GM12878 (cell line): ENCODE results near the gene CD300LG.

Source experiments
- ASH2L ChIP-seq: fragments of 300-600, 200-600 bp; sonication (generic); IDR thresholded peaks from 2 replicates; pipeline ENCODE4 v1.6.1; 2017; ENCODE audit warnings: low read depth, mild to moderate bottlenecking, borderline replicate concordance
- BCL3 ChIP-seq: IDR thresholded peaks from 2 replicates; pipeline ENCODE4 v1.6.1; 2011; ENCODE audit warnings: borderline replicate concordance, low read depth, mild to moderate bottlenecking, moderate library complexity, low read length; ENCODE audit not compliant: insufficient read depth, poor library complexity, severe bottlenecking
- CTCF ChIP-seq, 3 experiments: IDR thresholded peaks in 2 of 3; conservative IDR thresholded peaks in 1 of 3; 2 replicates each; pipeline ENCODE4 v1.5.1; 2011; ENCODE audit warnings: low read depth in 3 of 3, low read length in 3 of 3, mild to moderate bottlenecking in 3 of 3, control low read depth in 2 of 3, moderate library complexity in 2 of 3, inconsistent platforms in 1 of 3, mixed read lengths in 1 of 3; ENCODE audit not compliant: control insufficient read depth in 2 of 3, insufficient read depth in 1 of 3; ENCODE audit errors: extremely low read depth in 1 of 3
- E4F1 ChIP-seq: fragments of 450-650 bp; IDR thresholded peaks from 2 replicates; pipeline ENCODE4 v1.6.1; 2018; ENCODE audit warnings: borderline replicate concordance, mild to moderate bottlenecking; ENCODE audit not compliant: partially characterized antibody
- EED ChIP-seq: sonication (generic); IDR thresholded peaks from 2 replicates; pipeline ENCODE4 v1.6.1; 2016; ENCODE audit warnings: antibody characterized with exemption, low read depth
- EZH2 ChIP-seq: IDR thresholded peaks from 2 replicates; pipeline ENCODE4 v1.6.1; 2012; ENCODE audit warnings: low read depth, mild to moderate bottlenecking, control low read depth, inconsistent platforms, low read length, borderline replicate concordance; ENCODE audit not compliant: control insufficient read depth
- GABPA ChIP-seq: IDR thresholded peaks from 2 replicates; pipeline ENCODE4 v1.6.1; 2014; ENCODE audit warnings: antibody characterized with exemption, low read depth, mild to moderate bottlenecking, inconsistent platforms
- HDAC2 ChIP-seq: fragments of 200-600 bp; sonication (generic); IDR thresholded peaks from 2 replicates; pipeline ENCODE4 v1.6.1; 2017
- KDM1A ChIP-seq: fragments of 200-600 bp; sonication (generic); IDR thresholded peaks from 2 replicates; pipeline ENCODE4 v1.6.1; 2016; ENCODE audit warnings: borderline replicate concordance
- POLR2A ChIP-seq: IDR thresholded peaks from 2 replicates; pipeline ENCODE4 v1.6.1; 2011; ENCODE audit warnings: low read depth, mild to moderate bottlenecking, low read length
- POLR2AphosphoS5 ChIP-seq: IDR thresholded peaks from 2 replicates; pipeline ENCODE4 v1.6.1; 2011; ENCODE audit warnings: mild to moderate bottlenecking, low read length, inconsistent platforms
- SIN3A ChIP-seq: IDR thresholded peaks from 2 replicates; pipeline ENCODE4 v1.6.1; 2012; ENCODE audit warnings: low read depth, low read length, improper control_type of control experiment
- YY1 ChIP-seq: IDR thresholded peaks from 2 replicates; pipeline ENCODE4 v1.6.1; 2011; ENCODE audit warnings: low read depth, mild to moderate bottlenecking, low read length
- ZNF24 ChIP-seq: fragments of 450-650 bp; IDR thresholded peaks from 2 replicates; pipeline ENCODE4 v1.6.1; 2017; ENCODE audit warnings: antibody characterized with exemption, mild to moderate bottlenecking

- TF ChIP-seq POLR2AphosphoS5 (no peak), GABPA (no peak), E4F1 (no peak), EZH2 (no peak), BCL3 (no peak), POLR2A (no peak), YY1 (no peak), CTCF (IDR thresholded peaks at IDR 0.05 in 2 of 3, conservative IDR thresholded peaks at IDR 0.05 in 1 of 3; ENCODE audit: control insufficient read depth in 2 of 3, extremely low read depth in 1 of 3, insufficient read depth in 1 of 3, low read depth in 3 of 3, low read length in 3 of 3) (no peak), SIN3A (no peak), ZNF24 (no peak), KDM1A (no peak), EED (no peak), HDAC2 (no peak), ASH2L (no peak)
Observed at GRCh38 chr17:43822570-43823190, 24.3 kb upstream of the CD300LG start.
